GM12873 (cell line): ENCODE measurements around the gene CCK.

ENCODE experiments used
- TF ChIP-seq, protein P1 (sequence below): IDR thresholded peaks from 2 replicates; pipeline ENCODE4 v1.5.1; 2012; ENCODE audit warnings: low read depth, mild to moderate bottlenecking, moderate library complexity, low read length, control low read depth; ENCODE audit not compliant: insufficient read depth; ENCODE audit errors: missing control alignments

Gene CCK

DNA sequence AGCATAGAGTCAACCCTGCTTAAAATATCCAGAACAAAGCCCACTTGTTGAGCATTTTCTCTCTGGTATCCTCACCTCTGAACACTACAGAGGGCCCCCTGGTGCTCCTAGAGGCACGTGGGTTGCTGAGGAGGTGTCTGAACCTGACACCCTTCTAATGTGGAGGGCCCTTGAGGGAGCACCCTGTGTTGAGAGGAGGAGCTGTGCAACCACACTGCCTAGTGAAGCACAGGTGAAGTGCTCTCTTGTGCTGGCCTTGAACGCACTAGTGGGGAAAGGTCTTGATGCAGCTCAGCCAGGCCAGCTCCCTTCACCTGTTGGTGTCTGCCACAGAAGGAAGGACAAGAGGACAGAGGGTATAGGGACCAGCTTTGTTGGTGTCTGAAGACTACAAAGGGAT lies 51.9 kb downstream of the CCK start:
- TF ChIP-seq, protein P1, sequence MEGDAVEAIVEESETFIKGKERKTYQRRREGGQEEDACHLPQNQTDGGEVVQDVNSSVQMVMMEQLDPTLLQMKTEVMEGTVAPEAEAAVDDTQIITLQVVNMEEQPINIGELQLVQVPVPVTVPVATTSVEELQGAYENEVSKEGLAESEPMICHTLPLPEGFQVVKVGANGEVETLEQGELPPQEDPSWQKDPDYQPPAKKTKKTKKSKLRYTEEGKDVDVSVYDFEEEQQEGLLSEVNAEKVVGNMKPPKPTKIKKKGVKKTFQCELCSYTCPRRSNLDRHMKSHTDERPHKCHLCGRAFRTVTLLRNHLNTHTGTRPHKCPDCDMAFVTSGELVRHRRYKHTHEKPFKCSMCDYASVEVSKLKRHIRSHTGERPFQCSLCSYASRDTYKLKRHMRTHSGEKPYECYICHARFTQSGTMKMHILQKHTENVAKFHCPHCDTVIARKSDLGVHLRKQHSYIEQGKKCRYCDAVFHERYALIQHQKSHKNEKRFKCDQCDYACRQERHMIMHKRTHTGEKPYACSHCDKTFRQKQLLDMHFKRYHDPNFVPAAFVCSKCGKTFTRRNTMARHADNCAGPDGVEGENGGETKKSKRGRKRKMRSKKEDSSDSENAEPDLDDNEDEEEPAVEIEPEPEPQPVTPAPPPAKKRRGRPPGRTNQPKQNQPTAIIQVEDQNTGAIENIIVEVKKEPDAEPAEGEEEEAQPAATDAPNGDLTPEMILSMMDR = no peak

DNA sequence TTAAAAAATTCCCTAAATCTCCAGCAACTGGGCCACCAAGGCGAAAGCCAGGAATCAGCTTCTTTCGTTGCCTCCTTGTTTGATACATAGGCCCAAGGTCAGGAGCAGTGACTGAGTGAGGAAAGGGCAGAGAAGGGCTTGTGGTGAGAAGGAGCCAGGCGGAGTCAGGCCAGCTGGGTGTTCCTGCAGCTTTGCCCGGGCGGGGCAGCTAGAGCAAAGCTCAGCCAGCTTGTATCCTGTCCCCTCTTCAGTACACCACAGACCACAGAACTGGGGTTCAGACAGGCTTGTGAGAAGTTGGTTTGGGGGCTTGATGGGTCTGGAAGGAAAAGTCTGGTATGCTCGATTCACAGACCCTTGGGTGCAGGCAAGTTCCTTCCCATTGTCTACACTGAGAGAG lies 52.6 kb downstream of the CCK start:
- TF ChIP-seq, protein P1 = no peak

DNA sequence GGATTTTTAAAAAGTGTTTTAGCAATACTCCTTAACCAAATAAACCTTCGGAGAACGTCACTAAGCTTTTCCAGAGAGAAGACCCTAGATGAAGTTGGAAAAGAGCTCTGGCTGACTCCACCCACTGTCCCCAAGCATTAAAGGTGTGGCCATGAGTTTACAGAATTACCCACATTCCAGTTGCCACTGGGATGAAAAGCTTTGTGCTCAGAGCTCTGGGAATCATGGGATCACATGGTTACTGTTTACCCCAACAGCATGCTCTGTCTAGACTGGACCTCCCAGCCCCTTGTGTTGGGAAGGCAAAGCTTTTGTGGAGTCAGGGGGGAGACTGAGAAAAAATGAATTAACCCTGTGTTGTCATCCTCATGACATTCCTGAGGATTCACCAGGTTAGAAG lies 55.3 kb downstream of the CCK start:
- TF ChIP-seq, protein P1 = no peak

DNA sequence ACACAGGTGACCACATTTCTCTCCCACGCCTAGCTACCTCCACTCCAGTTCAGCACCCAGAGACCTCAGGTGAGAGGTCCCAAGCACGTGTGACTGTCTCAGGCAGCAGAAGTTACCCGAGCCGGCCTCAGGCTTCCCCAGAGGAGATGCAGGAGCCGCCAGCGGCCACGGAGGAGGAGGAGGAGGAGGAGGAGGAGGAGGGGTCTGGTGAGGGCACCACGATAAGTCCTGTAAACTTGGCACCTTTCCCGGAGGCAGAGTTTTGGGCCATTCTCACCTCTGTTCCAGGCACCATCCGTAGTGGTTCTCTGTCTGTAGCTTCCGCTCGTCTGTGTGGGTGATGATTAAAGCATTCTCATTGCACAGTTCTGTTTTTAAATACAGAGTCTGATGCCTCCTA lies 56.1 kb downstream of the CCK start:
- TF ChIP-seq, protein P1 = no peak
